GM18868 (cell line): ENCODE measurements around the gene NUP133.
"Not testable (repeated sequence)": the region's sequence is repeated elsewhere in the genome, so short reads cannot be mapped to it uniquely, and the experiment has no call there.

Source experiments
- ATAC-seq: cut with Tn5 transposase; IDR thresholded peaks from one replicate; pipeline ENCODE4 v1.9.1; 2021; ENCODE audit warnings: mild to moderate bottlenecking, moderate library complexity; ENCODE audit not compliant: unreplicated experiment

NUP133 gene

DNA sequence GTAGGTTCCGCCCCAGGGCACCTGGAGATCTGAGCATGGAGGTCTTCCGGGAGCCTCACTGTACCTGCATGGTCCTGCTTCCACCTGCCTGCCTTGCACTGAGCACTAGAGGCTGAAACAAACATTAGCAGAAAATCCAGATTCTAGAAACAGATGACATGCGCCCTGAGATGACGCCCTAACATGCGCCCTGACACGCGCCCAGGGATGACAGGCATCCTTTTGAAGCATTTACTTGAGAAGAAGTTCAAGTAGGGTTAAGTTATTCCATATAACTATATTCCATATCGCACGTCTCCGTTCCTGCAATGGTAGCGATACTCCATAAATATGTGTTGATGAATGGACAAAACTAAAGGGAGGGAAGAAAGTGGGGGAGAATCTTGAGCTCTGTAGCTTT lies 87.9 kb downstream of the NUP133 start:
- ATAC-seq, result no peak

DNA sequence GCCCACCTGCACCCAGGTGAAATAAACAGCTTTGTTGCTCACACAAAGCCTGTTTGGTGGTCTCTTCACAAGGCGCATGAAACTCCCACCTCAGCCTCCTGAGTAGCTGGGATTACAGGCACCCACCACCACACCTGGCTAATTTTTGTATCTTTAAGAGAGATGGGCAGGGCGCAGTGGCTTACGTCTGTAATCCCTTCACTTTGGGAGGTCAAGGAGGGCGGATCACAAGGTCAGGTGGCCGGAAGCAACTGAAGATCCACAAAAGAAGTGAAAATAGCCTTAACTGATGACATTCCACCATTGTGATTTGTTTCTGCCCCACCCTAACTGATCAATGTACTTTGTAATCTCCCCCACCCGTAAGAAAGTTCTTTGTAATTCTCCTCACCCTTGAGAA lies 89.6 kb downstream of the NUP133 start:
- ATAC-seq, result not testable (repeated sequence)

DNA sequence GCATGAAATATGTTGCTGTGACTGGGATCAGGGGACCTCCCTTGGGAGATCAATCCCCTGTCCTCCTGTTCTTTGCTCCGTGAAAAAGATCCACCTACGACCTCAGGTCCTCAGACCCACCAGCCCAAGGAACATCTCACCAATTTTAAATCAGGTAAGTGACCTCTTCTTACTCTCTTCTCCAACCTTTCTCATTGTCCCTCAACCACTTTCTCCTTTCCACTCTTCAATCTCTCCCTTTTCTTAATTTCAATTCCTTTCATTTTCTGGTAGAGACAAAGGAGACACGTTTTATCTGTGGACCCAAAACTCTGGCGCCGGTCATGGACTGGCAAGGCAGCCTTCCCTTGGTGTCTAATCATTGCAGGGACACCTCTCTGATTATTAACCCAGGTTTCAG lies 95.3 kb downstream of the NUP133 start:
- not testable (repeated sequence) for ATAC-seq

DNA sequence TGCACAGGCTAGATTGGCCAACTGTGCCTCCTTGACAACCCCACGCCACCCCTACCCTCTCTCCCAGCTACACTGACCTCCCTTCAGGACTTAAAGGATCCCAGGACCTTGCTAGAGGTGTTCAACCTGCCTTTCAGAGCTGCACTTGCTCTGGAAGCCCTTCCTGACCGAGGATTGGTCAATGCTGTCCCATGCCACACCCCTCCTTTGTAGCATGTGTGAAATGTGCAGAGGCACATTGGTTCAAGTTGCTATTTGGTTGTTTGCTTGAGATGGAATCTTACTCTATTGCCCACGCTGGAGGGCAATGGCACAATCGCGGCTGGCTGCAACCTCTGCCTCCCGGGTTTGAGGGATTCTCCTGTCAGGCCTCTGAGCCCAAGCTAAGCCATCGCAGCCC lies 96.1 kb downstream of the NUP133 start:
- no peak for ATAC-seq

DNA sequence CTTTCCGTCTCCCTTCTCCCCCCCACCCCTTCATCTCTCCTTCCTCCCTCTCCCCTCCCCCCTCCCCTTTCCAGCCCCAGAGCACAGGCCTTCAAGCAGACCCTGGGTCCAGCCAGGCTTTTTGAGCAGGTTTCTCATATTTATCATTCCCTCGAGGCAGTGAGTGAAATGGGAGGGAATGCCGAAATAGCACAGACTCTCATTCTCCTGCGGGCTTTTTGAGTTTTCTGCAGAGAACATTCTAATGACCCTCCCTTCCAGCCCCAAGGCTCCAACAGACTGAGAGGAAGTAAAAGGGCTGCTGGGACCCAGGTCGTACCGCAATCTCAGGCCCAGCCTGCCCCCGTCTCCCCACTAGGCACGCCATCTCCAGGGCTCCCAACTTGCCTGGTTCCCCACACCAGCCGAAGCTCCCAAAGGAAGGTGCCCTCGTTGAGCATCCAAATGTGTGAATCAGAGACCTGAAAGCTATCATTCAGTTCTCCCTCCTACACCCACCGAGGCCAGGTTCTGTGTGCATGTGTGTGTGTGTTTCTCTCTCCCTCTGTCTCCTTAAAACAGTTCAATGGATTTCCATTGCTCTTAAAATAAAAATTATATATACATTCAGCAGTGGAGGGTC lies 96.6 kb downstream of the NUP133 start:
- no peak for ATAC-seq

DNA sequence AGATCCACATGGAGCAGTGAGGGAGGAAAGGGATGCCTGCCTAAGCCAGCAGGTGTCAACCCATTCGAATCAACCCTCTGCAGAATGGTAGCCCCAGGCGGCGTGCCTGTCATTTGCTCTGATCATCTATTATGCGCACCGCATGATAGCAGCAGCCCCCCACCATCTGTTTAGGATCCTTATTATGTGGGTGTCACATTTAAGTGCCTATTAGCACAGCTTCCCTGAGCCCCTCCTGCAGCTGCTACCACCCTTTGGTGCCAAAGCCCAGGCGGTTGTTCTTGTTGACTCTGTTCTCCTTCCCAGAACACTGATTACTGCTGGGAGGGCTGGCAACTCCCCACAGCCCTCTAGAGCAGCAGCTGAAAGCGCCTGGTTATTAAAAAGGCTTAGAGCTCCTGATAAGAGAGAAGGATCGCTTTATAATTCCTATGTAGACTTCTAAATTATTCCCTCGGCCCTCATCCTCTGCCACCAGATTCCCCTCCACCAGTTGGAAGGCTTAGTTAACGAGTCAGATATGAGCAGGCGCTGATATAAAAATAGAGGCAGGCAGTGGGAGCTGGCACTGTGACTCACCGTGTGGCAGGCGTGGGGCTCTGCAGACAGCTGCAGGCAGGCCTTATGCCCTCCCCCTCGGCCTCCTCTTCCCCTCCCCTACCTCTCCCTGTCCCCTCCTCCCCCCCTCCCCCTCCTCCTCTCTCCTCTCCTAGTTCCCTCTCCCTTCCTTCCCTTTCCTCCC lies 97.3 kb downstream of the NUP133 start:
- ATAC-seq, result no peak

DNA sequence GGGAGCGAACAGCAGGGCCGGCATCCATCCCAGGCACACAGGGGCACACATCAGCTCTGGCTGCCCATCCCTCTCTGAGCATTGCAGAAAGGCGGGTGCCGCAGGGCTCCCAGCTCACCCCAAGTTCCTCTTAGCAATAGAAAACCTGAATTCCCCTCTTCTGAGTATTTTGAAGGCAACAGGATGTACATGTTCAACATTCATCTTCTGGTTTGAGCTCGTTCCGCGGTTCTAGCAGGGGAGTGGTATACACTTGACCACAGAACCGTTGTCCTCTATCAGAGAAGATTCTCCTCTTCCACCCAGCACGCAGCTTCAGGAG lies 97.8 kb downstream of the NUP133 start:
- ATAC-seq, result no peak

DNA sequence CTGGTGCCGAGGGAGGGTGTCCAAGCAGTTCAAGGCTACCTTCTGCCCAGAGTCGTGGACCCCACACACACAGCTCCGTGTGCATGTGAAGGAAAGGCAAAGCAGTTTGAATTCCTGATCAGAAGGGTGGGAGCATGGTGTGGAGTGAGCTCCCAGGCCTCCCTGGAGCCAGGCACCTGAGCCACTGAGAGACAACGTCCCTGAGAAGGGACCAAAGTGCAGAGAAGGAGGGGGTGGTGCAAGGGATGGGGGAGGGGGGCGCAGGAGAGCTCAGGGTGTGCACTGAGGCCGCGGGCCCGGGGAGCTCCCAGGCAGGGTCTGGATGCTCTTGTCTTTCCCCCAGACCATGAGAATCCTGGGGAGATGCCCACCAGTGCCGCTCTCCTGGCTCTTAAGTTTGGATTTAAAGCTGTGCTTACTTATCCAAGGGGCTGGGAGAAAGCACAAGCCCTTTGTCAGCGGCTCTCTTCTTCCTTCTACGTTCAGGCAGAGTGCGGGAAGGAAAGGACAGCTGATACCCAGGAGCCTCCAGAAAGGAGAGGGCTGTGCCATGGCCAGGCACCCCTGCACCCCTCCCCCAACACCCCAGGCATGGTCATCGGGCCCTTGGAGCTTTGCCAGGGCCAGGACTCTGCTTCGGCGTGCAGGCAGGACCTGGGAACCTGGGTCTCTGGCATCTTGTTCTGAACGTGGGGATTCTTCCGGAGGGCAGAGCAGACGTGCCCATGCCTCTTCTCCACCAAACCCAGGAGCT lies 98.3 kb downstream of the NUP133 start:
- no peak for ATAC-seq

DNA sequence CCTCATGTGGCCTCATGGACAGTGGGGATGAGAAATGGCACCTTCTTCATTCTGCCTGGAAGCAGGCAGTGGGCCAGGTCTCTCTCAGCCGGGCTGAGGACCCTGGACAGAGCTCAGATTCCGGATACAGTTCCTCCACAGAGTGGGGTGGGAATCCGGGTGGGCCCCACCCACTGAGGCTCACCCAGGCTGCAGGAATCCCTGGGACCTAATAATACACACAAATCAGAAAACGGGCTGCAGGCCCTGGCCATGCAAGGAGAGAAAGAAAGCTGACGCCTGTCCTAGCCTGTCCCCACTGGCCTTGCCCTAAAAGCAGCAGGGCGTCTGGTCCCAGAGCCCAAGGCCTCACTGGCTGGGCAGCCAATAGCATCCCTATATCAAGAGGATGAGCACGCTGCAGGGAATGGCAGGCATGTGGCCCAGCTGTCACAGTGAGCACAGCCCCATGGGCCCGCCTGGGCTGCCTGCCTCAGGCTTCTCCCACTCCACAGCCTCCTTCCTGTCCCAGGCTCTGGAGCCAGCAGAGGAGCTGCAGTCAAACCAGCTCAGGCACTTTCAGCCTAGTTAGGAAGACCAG lies 99.6 kb downstream of the NUP133 start:
- ATAC-seq, result no peak

DNA sequence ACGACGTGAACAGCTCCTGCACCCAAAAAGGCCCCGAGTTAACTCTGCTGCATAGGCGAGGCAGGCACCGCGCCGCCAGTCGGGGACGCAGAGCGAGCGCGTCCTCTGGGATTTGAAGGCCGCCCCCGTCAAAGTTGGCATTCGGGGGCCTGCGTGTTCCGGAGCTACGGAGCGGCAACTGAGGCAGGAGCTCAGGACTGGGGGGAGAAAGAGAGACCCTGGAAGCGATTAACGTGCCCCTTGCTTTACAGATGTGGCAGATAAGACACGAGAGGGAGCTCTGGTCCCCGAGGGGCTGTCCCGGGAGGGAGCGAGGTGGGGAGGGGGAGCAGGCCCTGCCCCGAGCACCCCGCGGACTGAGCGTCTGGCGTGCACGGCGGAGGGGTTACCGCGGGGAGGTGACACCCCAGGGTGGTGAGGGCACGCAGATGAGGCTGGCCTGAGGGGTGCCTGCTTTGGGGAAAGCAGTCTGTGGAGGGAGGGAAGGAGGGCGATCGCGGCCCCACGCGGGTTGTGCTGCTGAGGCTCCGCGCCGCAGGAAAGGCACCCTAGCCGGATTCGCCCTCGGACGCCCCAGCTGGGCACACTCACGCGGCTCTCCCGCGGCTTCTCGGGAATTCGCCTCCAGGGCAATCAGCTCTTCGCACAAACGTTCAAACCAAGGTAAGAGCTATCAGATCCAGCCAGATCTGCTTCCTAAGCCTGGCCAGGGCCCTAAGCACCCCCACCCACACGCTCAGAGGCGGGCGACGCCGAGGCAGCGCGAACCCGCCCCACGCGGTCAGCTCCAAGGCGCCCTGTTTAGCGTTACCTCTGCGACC lies 100.7 kb downstream of the NUP133 start:
- ATAC-seq, result no peak

DNA sequence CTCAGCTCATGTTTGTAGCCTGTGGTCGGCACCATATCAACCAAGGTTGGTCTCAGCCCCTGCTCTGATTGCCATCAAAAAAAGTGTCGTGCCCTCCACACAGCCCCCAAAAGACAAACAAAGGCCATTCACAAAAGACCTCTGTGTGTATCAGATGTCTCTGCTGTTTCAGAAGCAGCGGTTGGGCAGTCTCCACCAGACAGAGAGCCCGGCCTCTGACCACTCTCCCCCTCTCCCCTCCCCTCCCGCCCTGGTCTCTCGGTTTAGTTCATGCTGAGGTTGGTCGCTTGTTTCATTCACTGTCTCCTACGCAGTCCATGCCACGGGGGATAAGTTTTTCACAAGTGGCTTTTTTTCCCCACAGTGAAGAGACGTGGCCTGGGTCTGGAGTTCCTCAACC lies 101.3 kb downstream of the NUP133 start:
- ATAC-seq, result no peak

DNA sequence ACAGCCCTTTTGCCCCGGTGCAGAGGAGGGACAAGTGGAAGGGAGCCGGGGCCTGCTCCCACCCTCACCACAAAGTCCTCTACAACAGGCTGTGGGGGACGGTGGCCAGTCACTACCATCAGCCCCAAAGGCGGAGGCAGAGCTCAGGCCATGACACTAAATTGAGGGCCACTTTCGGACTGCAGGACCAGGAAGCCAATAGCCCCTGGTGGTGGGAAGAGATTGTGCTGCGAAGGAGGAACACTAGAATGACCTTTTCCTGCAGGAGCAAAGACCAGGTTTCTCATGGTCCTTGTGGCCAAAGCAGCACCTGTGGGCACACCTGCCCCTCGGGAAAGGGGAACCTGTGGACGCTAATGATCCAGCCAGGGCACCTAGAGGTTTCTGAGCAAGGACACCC lies 104.6 kb downstream of the NUP133 start:
- ATAC-seq, result no peak

DNA sequence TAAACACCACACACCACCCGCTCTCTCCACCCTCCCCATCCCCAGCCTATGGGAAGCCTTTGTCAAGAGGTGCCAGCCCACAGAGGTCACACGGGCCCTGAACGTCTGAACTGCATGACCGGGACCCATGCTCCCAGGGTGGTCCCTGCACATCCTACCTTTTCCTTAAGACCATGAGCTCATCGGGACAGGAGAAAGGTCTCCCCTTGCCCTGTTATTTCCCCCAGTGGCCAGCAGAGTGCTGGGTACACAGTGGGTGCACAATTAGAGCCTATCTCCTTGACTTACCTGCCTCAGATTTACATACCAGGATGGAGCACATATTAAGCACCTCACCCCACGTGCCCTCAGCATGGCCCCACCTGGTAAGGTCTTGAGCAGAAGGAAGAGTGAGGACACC lies 105.1 kb downstream of the NUP133 start:
- ATAC-seq, result no peak

DNA sequence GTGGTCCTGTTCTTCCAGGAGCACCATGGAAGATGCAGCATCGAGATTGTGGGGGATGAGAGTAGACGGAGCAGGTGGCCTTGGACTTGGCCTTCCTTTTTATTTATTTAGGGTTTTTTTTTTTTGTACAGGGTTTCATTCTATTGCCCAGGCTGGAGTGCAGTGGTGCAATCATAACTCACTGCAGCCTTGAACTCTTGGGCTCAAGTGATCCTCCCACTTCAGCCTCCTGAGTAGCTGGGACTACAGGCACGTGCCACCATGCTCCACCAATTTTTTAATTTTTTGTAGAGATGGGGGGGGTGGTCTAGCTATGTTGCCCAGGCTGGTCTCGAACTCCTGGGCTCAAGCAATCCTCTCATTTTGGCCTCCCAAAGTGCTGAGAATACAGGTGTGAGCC lies 105.8 kb downstream of the NUP133 start:
- not testable (repeated sequence) for ATAC-seq

DNA sequence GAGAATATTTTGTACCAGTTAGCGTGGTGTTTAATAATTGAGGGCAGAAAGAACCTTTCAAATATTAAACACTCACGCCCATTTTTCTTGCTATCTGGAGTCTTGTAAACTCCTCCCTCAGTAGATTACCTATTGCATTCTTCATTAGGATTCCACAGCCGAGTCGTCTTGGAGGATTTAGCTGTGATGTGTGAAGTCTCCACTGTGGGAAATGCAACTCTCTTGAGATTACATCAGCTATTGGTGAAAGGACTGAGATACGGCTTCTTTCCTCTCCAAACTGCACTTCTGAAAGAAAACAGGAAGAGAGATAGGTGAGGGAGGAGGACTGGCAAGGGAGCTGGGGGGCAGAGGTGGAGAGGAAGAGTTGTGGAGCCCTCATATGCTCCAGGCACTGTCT lies 110.4 kb downstream of the NUP133 start:
- no peak for ATAC-seq

DNA sequence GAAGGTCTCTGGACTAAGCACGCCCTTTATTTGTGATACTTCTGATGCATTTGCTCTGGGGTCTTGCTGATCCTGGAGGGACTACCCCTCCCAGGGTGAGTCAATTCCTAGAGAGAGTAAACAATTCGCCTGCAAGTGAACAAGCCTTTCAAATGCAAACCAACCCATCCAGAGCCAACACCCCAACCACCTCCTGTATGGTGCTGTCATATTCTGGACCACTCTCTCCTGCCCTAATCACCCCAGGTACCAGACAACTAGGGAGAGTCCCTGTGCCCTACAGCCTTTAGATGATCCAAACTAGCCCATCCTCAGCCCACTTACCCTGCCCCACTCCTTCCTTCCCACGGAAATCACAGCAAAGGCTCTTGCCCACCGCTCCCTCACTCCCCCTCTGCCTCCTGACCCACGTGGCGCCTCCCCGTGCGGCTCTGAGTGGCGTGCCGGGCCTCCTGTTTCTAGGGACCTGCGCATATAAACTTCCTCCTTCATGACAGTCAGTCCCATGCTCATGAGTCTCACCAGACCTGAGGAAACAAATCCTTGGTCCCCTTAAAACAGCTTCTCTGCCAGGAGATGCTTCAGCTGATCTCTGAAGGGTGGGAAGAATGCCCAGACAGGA lies 111.4 kb downstream of the NUP133 start:
- ATAC-seq, result no peak

DNA sequence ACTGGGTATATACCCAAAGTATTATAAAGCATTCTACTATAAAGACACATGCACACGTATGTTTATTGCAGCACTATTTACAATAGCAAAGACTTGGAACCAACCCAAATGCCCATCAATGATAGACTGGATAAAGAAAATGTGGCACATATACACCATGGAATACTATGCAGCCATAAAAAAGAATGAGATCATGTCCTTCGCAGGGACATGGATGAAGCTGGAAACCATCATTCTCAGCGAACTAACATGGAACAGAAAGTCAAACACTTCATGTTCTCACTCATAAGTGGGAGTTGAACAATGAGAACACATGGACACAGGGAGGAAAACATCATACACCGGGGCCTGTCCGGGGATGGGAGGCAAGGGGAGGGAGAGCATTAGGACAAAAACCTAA lies 113.6 kb downstream of the NUP133 start:
- ATAC-seq, result not testable (repeated sequence)

DNA sequence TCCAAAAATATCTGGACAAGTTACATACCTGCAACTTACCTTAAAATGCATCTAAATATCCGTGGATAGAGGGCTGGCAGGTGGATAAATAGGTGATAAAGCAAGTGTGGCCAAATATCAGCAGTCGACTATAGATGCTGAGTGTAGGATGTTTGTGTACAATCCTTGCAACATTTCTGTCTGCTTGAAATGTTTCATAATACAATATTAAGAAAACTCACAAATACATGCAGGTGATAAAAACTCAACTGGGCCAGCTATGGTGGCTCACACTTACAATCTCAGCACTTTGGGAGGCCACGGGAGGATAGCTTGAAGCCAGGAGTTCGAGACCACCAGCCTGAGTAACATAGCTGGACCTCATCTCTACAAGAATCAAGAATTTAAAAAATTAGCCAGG lies 115.2 kb downstream of the NUP133 start:
- ATAC-seq, result no peak
